OCI-LY1 (cell line): ENCODE measurements around the gene RARG.

ENCODE experiments used
- H2AFZ ChIP-seq: fragments of 200-600 bp; sonication (generic), shearing (Covaris generic); 2 replicates; pipeline ENCODE4 v1.6.0; 2014; ENCODE audit warnings: antibody characterized with exemption, mild to moderate bottlenecking, low read length
- H3F3A ChIP-seq: fragments of 200-600 bp; sonication (generic), shearing (Covaris generic); 2 replicates; pipeline ENCODE4 v1.6.0; 2014; ENCODE audit warnings: mild to moderate bottlenecking, antibody characterized with exemption, low read length, moderate library complexity; ENCODE audit not compliant: insufficient read depth
- H3K27ac ChIP-seq: fragments of 200-600 bp; sonication (generic); 2 replicates; pipeline ENCODE4 v1.5.1; 2014; ENCODE audit warnings: low read length, mixed run types, mild to moderate bottlenecking, low read depth; ENCODE audit not compliant: poor library complexity, severe bottlenecking
- H3K27me3 ChIP-seq: fragments of 200-600 bp; sonication (generic); 2 replicates; pipeline ENCODE4 v1.6.0; 2014; ENCODE audit warnings: antibody characterized with exemption, mild to moderate bottlenecking, low read length, moderate library complexity; ENCODE audit not compliant: insufficient read depth
- H3K36me3 ChIP-seq: fragments of 200-600 bp; sonication (generic); 2 replicates; pipeline ENCODE4 v1.6.1; 2014; ENCODE audit warnings: mild to moderate bottlenecking, antibody characterized with exemption, low read length, moderate library complexity, mixed read lengths; ENCODE audit not compliant: insufficient read depth
- H3K4me1 ChIP-seq: fragments of 200-600 bp; sonication (generic); 2 replicates; pipeline ENCODE4 v1.5.1; 2014; ENCODE audit warnings: mild to moderate bottlenecking, low read length, moderate library complexity; ENCODE audit not compliant: insufficient read depth, severe bottlenecking
- H3K4me2 ChIP-seq: fragments of 200-600 bp; sonication (generic), shearing (Covaris generic); 2 replicates; pipeline ENCODE4 v1.6.1; 2014; ENCODE audit warnings: low read length
- H3K4me3 ChIP-seq: fragments of 200-600 bp; sonication (generic); 2 replicates; pipeline ENCODE4 v1.5.1; 2014; ENCODE audit warnings: low read length, low read depth, mild to moderate bottlenecking, mixed read lengths; ENCODE audit not compliant: poor library complexity, severe bottlenecking
- H3K79me2 ChIP-seq: fragments of 200-600 bp; shearing (Covaris generic); 2 replicates; pipeline ENCODE4 v1.6.1; 2016; ENCODE audit warnings: mixed run types, low read length, mixed read lengths; ENCODE audit not compliant: insufficient read depth
- H3K9ac ChIP-seq: fragments of 200-600 bp; sonication (generic), shearing (Covaris generic); 2 replicates; pipeline ENCODE4 v1.6.1; 2014; ENCODE audit warnings: mild to moderate bottlenecking, low read length, mixed read lengths
- H3K9me2 ChIP-seq: fragments of 200-600 bp; sonication (generic), shearing (Covaris generic); 2 replicates; pipeline ENCODE4 v1.6.1; 2014; ENCODE audit warnings: low read depth, mild to moderate bottlenecking, low read length, mixed read lengths
- H3K9me3 ChIP-seq: fragments of 200-600 bp; shearing (Covaris generic); 2 replicates; pipeline ENCODE4 v1.6.1; 2014; ENCODE audit warnings: low read length, mixed read lengths
- H4K20me1 ChIP-seq: fragments of 200-600 bp; sonication (generic), shearing (Covaris generic); 2 replicates; pipeline ENCODE4 v1.6.0; 2016; ENCODE audit warnings: mild to moderate bottlenecking, low read length; ENCODE audit not compliant: insufficient read depth
- EZH2 ChIP-seq: fragments of 200-600 bp; sonication (generic), shearing (Covaris generic); IDR thresholded peaks from 2 replicates; pipeline ENCODE4 v1.8.0; 2017; ENCODE audit warnings: borderline replicate concordance, mixed run types, mild to moderate bottlenecking, antibody characterized with exemption, low read length, moderate library complexity, mixed read lengths
- TF ChIP-seq, protein P1 (sequence below): fragments of 200-600 bp; sonication (generic), shearing (Covaris generic); IDR thresholded peaks from 2 replicates; pipeline ENCODE4 v1.5.1; 2017; ENCODE audit warnings: mild to moderate bottlenecking, antibody characterized with exemption, low read length, moderate library complexity, mixed read lengths

Gene RARG

GRCh38 chr12:53186745-53187144 is 45.3 kb downstream of the RARG start:
- Histone ChIP-seq H3K9ac (no peak overlapping the region), H3K79me2 (no peaks in the 10 kb centered on the region), H3K4me2 (no peak overlapping the region), H3F3A (0 out of 2 replicates have a peak, but pooled peaks cover 2% of the 10 kb centered on the region), H4K20me1 (no peaks in the 10 kb centered on the region), H3K27me3 (no peaks in the 10 kb centered on the region), H3K9me3 (no peaks in the 10 kb centered on the region), H3K4me1 (peaks cover 18% of the 10 kb centered on the region), H3K9me2 (no peaks in the 10 kb centered on the region), H3K36me3 (peaks cover 81% of the 10 kb centered on the region), H3K4me3 (no peak overlapping the region), H2AFZ (no peak overlapping the region), H3K27ac (no peak overlapping the region)
- TF ChIP-seq, protein P1, sequence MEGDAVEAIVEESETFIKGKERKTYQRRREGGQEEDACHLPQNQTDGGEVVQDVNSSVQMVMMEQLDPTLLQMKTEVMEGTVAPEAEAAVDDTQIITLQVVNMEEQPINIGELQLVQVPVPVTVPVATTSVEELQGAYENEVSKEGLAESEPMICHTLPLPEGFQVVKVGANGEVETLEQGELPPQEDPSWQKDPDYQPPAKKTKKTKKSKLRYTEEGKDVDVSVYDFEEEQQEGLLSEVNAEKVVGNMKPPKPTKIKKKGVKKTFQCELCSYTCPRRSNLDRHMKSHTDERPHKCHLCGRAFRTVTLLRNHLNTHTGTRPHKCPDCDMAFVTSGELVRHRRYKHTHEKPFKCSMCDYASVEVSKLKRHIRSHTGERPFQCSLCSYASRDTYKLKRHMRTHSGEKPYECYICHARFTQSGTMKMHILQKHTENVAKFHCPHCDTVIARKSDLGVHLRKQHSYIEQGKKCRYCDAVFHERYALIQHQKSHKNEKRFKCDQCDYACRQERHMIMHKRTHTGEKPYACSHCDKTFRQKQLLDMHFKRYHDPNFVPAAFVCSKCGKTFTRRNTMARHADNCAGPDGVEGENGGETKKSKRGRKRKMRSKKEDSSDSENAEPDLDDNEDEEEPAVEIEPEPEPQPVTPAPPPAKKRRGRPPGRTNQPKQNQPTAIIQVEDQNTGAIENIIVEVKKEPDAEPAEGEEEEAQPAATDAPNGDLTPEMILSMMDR: no peak
- TF ChIP-seq EZH2: no peak

GRCh38 chr12:53185582-53186153 is 46.3 kb downstream of the RARG start:
- Histone ChIP-seq H4K20me1 (no peaks in the 10 kb centered on the region), H3K27ac (no peak overlapping the region), H3F3A (0 out of 2 replicates have a peak, but pooled peaks cover 2% of the 10 kb centered on the region), H3K27me3 (no peaks in the 10 kb centered on the region), H2AFZ (no peak overlapping the region), H3K9ac (no peak overlapping the region), H3K4me2 (no peak overlapping the region), H3K9me3 (no peaks in the 10 kb centered on the region), H3K79me2 (no peaks in the 10 kb centered on the region; the same call in 1 of the 2 replicates), H3K36me3 (peaks cover 74% of the 10 kb centered on the region), H3K4me1 (peaks cover 24% of the 10 kb centered on the region), H3K9me2 (no peaks in the 10 kb centered on the region), H3K4me3 (no peak overlapping the region)
- TF ChIP-seq, protein P1: no peak
- no peak for TF ChIP-seq EZH2

GRCh38 chr12:53184828-53185227 is 47.2 kb downstream of the RARG start:
- H2AFZ ChIP-seq: no peak overlapping the region
- no peaks in the 10 kb centered on the region for H3K9me2 ChIP-seq
- H3K27me3 ChIP-seq: no peaks in the 10 kb centered on the region
- H3K9ac ChIP-seq: no peak overlapping the region
- H3K9me3 ChIP-seq: no peaks in the 10 kb centered on the region
- no peak overlapping the region for H3K27ac ChIP-seq
- no peaks in the 10 kb centered on the region for H4K20me1 ChIP-seq
- no peak for TF ChIP-seq EZH2
- TF ChIP-seq, protein P1: no peak
- no peaks in the 10 kb centered on the region; the same call in 1 of the 2 replicates for H3K79me2 ChIP-seq
- H3K4me2 ChIP-seq: no peak overlapping the region
- no peak overlapping the region for H3K4me3 ChIP-seq
- H3K36me3 ChIP-seq: peaks cover 74% of the 10 kb centered on the region
- H3K4me1 ChIP-seq: peaks cover 27% of the 10 kb centered on the region
- 0 out of 2 replicates have a peak, but pooled peaks cover 2% of the 10 kb centered on the region for H3F3A ChIP-seq
